ENCODE data around the gene RBM28.

RBM28 gene

DNA sequence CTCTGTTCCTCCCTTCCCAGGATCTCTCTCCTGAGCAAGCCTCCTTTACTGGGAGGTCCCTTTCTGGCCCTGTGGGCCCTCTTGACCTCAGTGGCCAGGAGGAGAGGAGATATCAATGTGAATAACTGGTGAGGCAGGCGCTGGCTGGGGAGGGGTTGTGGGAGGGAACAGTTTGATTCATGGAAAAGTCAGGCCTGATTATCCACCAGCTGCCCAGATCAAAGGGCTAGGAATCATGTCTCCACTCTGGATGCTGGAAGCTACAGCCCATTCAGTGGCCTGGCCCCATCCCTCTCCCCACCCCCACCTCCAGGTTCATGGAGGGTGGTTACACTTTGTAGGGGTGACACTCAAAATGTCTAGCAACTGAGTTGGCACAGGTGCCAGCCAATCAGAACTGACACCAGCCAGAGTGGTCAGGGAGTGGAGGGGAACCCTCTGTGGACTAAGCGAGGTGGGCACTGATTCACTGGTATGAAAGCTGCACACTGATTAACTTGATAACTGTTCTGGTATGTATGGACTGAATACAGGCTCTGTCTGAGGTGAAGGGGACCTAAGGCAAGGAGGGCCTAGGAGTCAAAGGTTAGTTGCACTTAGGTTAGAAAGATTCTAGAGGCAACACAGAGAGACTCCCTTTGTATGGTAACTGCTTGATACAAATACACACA lies 13.0 kb upstream of the RBM28 start:
- no peak overlapping the region for H3K9ac ChIP-seq (ENCODE audit: low read length)
- no peak overlapping the region for H2AFZ ChIP-seq (ENCODE audit: low read depth, low read length)
- no peak overlapping the region for H3K27ac ChIP-seq (ENCODE audit: low read length, poor library complexity, severe bottlenecking)
- H2BK5ac ChIP-seq (ENCODE audit: low read depth, low read length, poor library complexity, severe bottlenecking): no peak overlapping the region
- H2AK5ac ChIP-seq (ENCODE audit: low read length, severe bottlenecking): no peak overlapping the region
- H3K27me3 ChIP-seq (ENCODE audit: control insufficient read depth in 1 of 2, insufficient read depth in 1 of 2, low read length in 2 of 2): peaks cover 31 to 80% of the 10 kb centered on the region in 2 experiments
- 77% methylated on average over 2 of the region's 2 CpGs for WGBS
- no peaks in the 10 kb centered on the region for H3K36me3 ChIP-seq (ENCODE audit: control insufficient read depth in 1 of 2, insufficient read depth in 2 of 2, low read depth in 1 of 2, low read length in 2 of 2)
- no peak for DNase-seq
- no peak overlapping the region for H4K91ac ChIP-seq (ENCODE audit: low read length)
- H3K79me1 ChIP-seq (replicated peaks; ENCODE audit: low read length, poor library complexity, severe bottlenecking): no peaks in the 10 kb centered on the region
- no peak overlapping the region for H3K4me2 ChIP-seq (ENCODE audit: low read length, poor library complexity, severe bottlenecking)
- H3K18ac ChIP-seq (ENCODE audit: low read depth in 1 of 2, low read length in 2 of 2): no peak overlapping the region
- no peaks in the 10 kb centered on the region for H3K9me3 ChIP-seq (ENCODE audit: control insufficient read depth, low read length)
- H3K4ac ChIP-seq (ENCODE audit: low read depth in 1 of 2, low read length in 2 of 2): no peak overlapping the region
- H2BK120ac ChIP-seq (ENCODE audit: low read depth, low read length): no peak overlapping the region
- no peak overlapping the region for H3K4me3 ChIP-seq (ENCODE audit: insufficient read depth in 1 of 2, low read depth in 1 of 2, low read length in 2 of 2)
- H2BK15ac ChIP-seq (ENCODE audit: low read depth, poor library complexity, severe bottlenecking): no peak overlapping the region
- H3K14ac ChIP-seq (ENCODE audit: low read length in 2 of 2): no peak overlapping the region
- H4K8ac ChIP-seq (ENCODE audit: low read length): no peak overlapping the region
- H3K4me1 ChIP-seq (ENCODE audit: control insufficient read depth, insufficient read depth, low read depth, low read length): peaks cover 24% of the 10 kb centered on the region
- no peak overlapping the region for H3K23ac ChIP-seq (ENCODE audit: low read length in 2 of 2)
- H2BK12ac ChIP-seq (ENCODE audit: low read length in 2 of 2): no peak overlapping the region

DNA sequence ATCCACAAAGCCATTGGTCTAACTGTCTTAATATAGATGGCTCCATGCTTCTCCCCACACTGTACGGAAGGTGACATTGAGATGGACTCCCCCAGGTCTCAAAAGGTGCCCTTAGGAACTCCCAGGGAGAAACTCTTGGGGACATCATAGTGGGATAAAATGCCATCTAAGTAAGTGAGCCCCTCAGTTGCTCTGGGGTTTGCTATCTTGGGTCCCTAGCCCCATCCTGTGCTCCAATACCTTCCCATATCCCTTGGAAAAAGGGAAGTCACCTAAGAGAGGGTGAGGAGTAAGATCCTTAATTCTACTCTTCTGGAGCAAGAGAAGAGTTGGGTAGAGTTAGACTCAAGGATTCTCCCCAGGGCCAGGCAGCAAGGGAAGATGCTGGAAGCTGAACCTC lies 9.9 kb upstream of the RBM28 start:
- Histone ChIP-seq H3K9me3 (ENCODE audit: control insufficient read depth, low read length) (no peaks in the 10 kb centered on the region), H3K4me1 (ENCODE audit: control insufficient read depth, insufficient read depth, low read depth, low read length) (peaks cover 8% of the 10 kb centered on the region), H3K4me3 (ENCODE audit: insufficient read depth in 1 of 2, low read depth in 1 of 2, low read length in 2 of 2) (no peak overlapping the region), H3K18ac (ENCODE audit: low read depth in 1 of 2, low read length in 2 of 2) (no peak overlapping the region), H3K27me3 (ENCODE audit: control insufficient read depth in 1 of 2, insufficient read depth in 1 of 2, low read length in 2 of 2) (peaks cover 60 to 76% of the 10 kb centered on the region in 2 experiments), H3K9ac (ENCODE audit: low read length) (no peak overlapping the region), H2BK5ac (ENCODE audit: low read depth, low read length, poor library complexity, severe bottlenecking) (no peak overlapping the region), H3K23ac (ENCODE audit: low read length in 2 of 2) (no peak overlapping the region), H3K27ac (ENCODE audit: low read length, poor library complexity, severe bottlenecking) (no peak overlapping the region), H3K14ac (ENCODE audit: low read length in 2 of 2) (no peak overlapping the region), H2AFZ (ENCODE audit: low read depth, low read length) (no peak overlapping the region), H2BK15ac (ENCODE audit: low read depth, poor library complexity, severe bottlenecking) (no peak overlapping the region), H3K36me3 (ENCODE audit: control insufficient read depth in 1 of 2, insufficient read depth in 2 of 2, low read depth in 1 of 2, low read length in 2 of 2) (no peaks in the 10 kb centered on the region), H4K8ac (ENCODE audit: low read length) (no peak overlapping the region), H3K4ac (ENCODE audit: low read depth in 1 of 2, low read length in 2 of 2) (no peak overlapping the region), H4K91ac (ENCODE audit: low read length) (no peak overlapping the region), H2AK5ac (ENCODE audit: low read length, severe bottlenecking) (no peak overlapping the region), H3K79me1 (replicated peaks; ENCODE audit: low read length, poor library complexity, severe bottlenecking) (no peaks in the 10 kb centered on the region), H3K4me2 (ENCODE audit: low read length, poor library complexity, severe bottlenecking) (no peak overlapping the region), H2BK12ac (ENCODE audit: low read length in 2 of 2) (no peak overlapping the region), H2BK120ac (ENCODE audit: low read depth, low read length) (no peak overlapping the region)
- WGBS: 73% methylated on average over 1 of the region's 1 CpG
- DNase-seq: no peak

DNA sequence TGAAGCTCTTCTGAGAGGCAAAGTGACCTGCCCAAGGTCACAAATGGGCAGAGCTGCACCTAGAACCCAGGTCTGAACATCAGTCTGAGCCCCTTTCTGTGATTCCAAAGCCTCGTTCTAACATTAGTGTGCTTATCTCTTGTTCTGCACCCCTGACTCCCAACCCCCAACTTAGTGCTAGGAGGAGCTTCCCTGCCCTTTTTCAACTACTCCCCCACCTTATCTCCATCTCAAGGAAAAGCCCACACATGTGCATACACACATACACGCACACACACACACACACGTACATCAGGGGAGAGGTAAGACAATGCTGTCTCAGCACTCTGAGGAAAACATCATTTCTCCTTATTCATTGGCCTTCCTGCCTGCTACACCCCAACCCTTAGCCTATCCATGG lies 9.5 kb upstream of the RBM28 start:
- Histone ChIP-seq H3K4ac (ENCODE audit: low read depth in 1 of 2, low read length in 2 of 2) (no peak overlapping the region), H3K14ac (ENCODE audit: low read length in 2 of 2) (no peak overlapping the region), H2AK5ac (ENCODE audit: low read length, severe bottlenecking) (no peak overlapping the region), H3K4me2 (ENCODE audit: low read length, poor library complexity, severe bottlenecking) (no peak overlapping the region), H3K23ac (ENCODE audit: low read length in 2 of 2) (no peak overlapping the region), H4K8ac (ENCODE audit: low read length) (no peak overlapping the region), H3K9ac (ENCODE audit: low read length) (no peak overlapping the region), H3K27ac (ENCODE audit: low read length, poor library complexity, severe bottlenecking) (no peak overlapping the region), H3K18ac (ENCODE audit: low read depth in 1 of 2, low read length in 2 of 2) (no peak overlapping the region), H2BK5ac (ENCODE audit: low read depth, low read length, poor library complexity, severe bottlenecking) (no peak overlapping the region), H2BK120ac (ENCODE audit: low read depth, low read length) (no peak overlapping the region), H3K4me1 (ENCODE audit: control insufficient read depth, insufficient read depth, low read depth, low read length) (peaks cover 8% of the 10 kb centered on the region), H3K27me3 (ENCODE audit: control insufficient read depth in 1 of 2, insufficient read depth in 1 of 2, low read length in 2 of 2) (peaks cover 64 to 76% of the 10 kb centered on the region in 2 experiments), H3K9me3 (ENCODE audit: control insufficient read depth, low read length) (no peaks in the 10 kb centered on the region), H3K79me1 (replicated peaks; ENCODE audit: low read length, poor library complexity, severe bottlenecking) (no peaks in the 10 kb centered on the region), H2AFZ (ENCODE audit: low read depth, low read length) (no peak overlapping the region), H2BK12ac (ENCODE audit: low read length in 2 of 2) (no peak overlapping the region), H2BK15ac (ENCODE audit: low read depth, poor library complexity, severe bottlenecking) (no peak overlapping the region), H4K91ac (ENCODE audit: low read length) (no peak overlapping the region), H3K4me3 (ENCODE audit: insufficient read depth in 1 of 2, low read depth in 1 of 2, low read length in 2 of 2) (no peak overlapping the region), H3K36me3 (ENCODE audit: control insufficient read depth in 1 of 2, insufficient read depth in 2 of 2, low read depth in 1 of 2, low read length in 2 of 2) (no peaks in the 10 kb centered on the region)
- WGBS: 81% methylated on average over 3 of the region's 3 CpGs
- no peak for DNase-seq

DNA sequence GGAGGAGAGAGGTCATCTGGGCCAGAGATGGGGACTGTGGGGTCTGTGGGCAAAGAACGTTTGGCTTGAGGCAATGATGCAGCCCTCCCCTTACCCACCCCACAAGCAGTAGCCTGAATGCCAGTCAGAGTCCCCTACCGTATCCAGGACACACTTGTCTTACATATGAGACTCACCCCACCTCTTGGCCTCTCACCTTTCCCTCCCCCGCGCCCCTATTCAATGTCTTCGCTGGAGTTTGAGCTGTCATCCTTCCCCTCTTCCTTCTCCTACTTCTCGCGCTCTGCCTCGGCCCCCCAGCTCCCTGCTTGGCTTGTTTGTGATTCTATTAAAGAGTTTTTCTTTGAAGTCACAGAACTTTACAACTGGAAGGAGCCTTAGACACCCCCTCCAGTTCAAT lies 8.9 kb upstream of the RBM28 start:
- H3K79me1 ChIP-seq (replicated peaks; ENCODE audit: low read length, poor library complexity, severe bottlenecking): no peaks in the 10 kb centered on the region
- H2BK120ac ChIP-seq (ENCODE audit: low read depth, low read length): no peak overlapping the region
- no peak overlapping the region for H3K4me2 ChIP-seq (ENCODE audit: low read length, poor library complexity, severe bottlenecking)
- no peak overlapping the region for H2AFZ ChIP-seq (ENCODE audit: low read depth, low read length)
- H3K4me1 ChIP-seq (ENCODE audit: control insufficient read depth, insufficient read depth, low read depth, low read length): peaks cover 8% of the 10 kb centered on the region
- no peak overlapping the region for H4K91ac ChIP-seq (ENCODE audit: low read length)
- H3K4me3 ChIP-seq (ENCODE audit: insufficient read depth in 1 of 2, low read depth in 1 of 2, low read length in 2 of 2): no peak overlapping the region
- H3K27ac ChIP-seq (ENCODE audit: low read length, poor library complexity, severe bottlenecking): no peak overlapping the region
- H2BK5ac ChIP-seq (ENCODE audit: low read depth, low read length, poor library complexity, severe bottlenecking): no peak overlapping the region
- H3K23ac ChIP-seq (ENCODE audit: low read length in 2 of 2): no peak overlapping the region
- H3K36me3 ChIP-seq (ENCODE audit: control insufficient read depth in 1 of 2, insufficient read depth in 2 of 2, low read depth in 1 of 2, low read length in 2 of 2): no peaks in the 10 kb centered on the region
- no peak overlapping the region for H2AK5ac ChIP-seq (ENCODE audit: low read length, severe bottlenecking)
- DNase-seq: no peak
- no peak overlapping the region for H3K14ac ChIP-seq (ENCODE audit: low read length in 2 of 2)
- no peak overlapping the region for H3K18ac ChIP-seq (ENCODE audit: low read depth in 1 of 2, low read length in 2 of 2)
- H3K27me3 ChIP-seq (ENCODE audit: control insufficient read depth in 1 of 2, insufficient read depth in 1 of 2, low read length in 2 of 2): peaks cover 69 to 75% of the 10 kb centered on the region in 2 experiments
- 66% methylated on average over 8 of the region's 8 CpGs for WGBS
- no peak overlapping the region for H3K9ac ChIP-seq (ENCODE audit: low read length)
- H3K9me3 ChIP-seq (ENCODE audit: control insufficient read depth, low read length): no peaks in the 10 kb centered on the region
- no peak overlapping the region for H2BK12ac ChIP-seq (ENCODE audit: low read length in 2 of 2)
- H3K4ac ChIP-seq (ENCODE audit: low read depth in 1 of 2, low read length in 2 of 2): no peak overlapping the region
- no peak overlapping the region for H2BK15ac ChIP-seq (ENCODE audit: low read depth, poor library complexity, severe bottlenecking)
- H4K8ac ChIP-seq (ENCODE audit: low read length): no peak overlapping the region
